Measurements from ENCODE around the gene ABHD17C. TPM values are rescaled to one million over a fixed set of nuclear protein-coding genes. Genes with fewer than 3 reads are reported as not detected.
"Not testable (repeated sequence)": the region's sequence is repeated elsewhere in the genome, so short reads cannot be mapped to it uniquely, and the experiment has no call there.

The ABHD17C gene
- total RNA-seq, 1 experiment from 2014 or later, result 42.2 TPM

- TF ChIP-seq, protein P1, sequence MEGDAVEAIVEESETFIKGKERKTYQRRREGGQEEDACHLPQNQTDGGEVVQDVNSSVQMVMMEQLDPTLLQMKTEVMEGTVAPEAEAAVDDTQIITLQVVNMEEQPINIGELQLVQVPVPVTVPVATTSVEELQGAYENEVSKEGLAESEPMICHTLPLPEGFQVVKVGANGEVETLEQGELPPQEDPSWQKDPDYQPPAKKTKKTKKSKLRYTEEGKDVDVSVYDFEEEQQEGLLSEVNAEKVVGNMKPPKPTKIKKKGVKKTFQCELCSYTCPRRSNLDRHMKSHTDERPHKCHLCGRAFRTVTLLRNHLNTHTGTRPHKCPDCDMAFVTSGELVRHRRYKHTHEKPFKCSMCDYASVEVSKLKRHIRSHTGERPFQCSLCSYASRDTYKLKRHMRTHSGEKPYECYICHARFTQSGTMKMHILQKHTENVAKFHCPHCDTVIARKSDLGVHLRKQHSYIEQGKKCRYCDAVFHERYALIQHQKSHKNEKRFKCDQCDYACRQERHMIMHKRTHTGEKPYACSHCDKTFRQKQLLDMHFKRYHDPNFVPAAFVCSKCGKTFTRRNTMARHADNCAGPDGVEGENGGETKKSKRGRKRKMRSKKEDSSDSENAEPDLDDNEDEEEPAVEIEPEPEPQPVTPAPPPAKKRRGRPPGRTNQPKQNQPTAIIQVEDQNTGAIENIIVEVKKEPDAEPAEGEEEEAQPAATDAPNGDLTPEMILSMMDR (conservative IDR thresholded peaks at IDR 0.05), result no peak
- no peak for TF ChIP-seq EZH2 (IDR thresholded peaks at IDR 0.05; ENCODE audit: low read depth)
- DNase-seq, result no peak
- intact Hi-C loops (cut with micrococcal nuclease; ENCODE audit: unreplicated experiment), result no loop called here
- Histone ChIP-seq H3K27ac (no peak overlapping the region), H3K9me3 (ENCODE audit: insufficient read depth, low read depth) (no peaks in the 10 kb centered on the region), H3F3A (ENCODE audit: insufficient read depth, low read depth) (0 out of 2 replicates have a peak, but pooled peaks cover 9% of the 10 kb centered on the region), H3K79me2 (ENCODE audit: low read depth) (no peaks in the 10 kb centered on the region), H4K20me1 (ENCODE audit: insufficient read depth) (no peaks in the 10 kb centered on the region), H2AFZ (no peak overlapping the region), H3K36me3 (ENCODE audit: low read depth) (0 out of 2 replicates have a peak, but pooled peaks cover 3% of the 10 kb centered on the region), H3K27me3 (ENCODE audit: insufficient read depth, low read depth) (no peaks in the 10 kb centered on the region), H3K4me3 (no peak overlapping the region), H3K4me2 (no peak overlapping the region), H3K4me1 (replicated peaks; ENCODE audit: insufficient read depth) (no peaks in the 10 kb centered on the region), H3K9me2 (ENCODE audit: insufficient read depth) (no peaks in the 10 kb centered on the region)
- CTCF ChIA-PET, result no interaction called here
- no TSS peak for BruUV-seq (replicated peaks)
- POLR2A ChIA-PET (ENCODE audit: unreplicated experiment), result no interaction called here
Observed at GRCh38 chr15:80761754-80762153, 66.6 kb downstream of the ABHD17C start.

GRCh38 chr15:80763235-80763634 is 68.1 kb downstream of the ABHD17C start:
- DNase-seq; H3F3A ChIP-seq (ENCODE audit: insufficient read depth, low read depth); H4K20me1 ChIP-seq (ENCODE audit: insufficient read depth); H3K9me2 ChIP-seq (ENCODE audit: insufficient read depth); H3K9me3 ChIP-seq (ENCODE audit: insufficient read depth, low read depth); POLR2A ChIA-PET (ENCODE audit: unreplicated experiment); H3K36me3 ChIP-seq (ENCODE audit: low read depth); H3K27ac ChIP-seq; H3K79me2 ChIP-seq (ENCODE audit: low read depth); H3K4me3 ChIP-seq; intact Hi-C loops (cut with micrococcal nuclease; ENCODE audit: unreplicated experiment); H3K4me2 ChIP-seq; CTCF ChIA-PET; H3K27me3 ChIP-seq (ENCODE audit: insufficient read depth, low read depth); H2AFZ ChIP-seq; H3K4me1 ChIP-seq (replicated peaks; ENCODE audit: insufficient read depth); BruUV-seq (replicated peaks): not testable (repeated sequence)

- H3K9me3 ChIP-seq (ENCODE audit: insufficient read depth, low read depth), result no peaks in the 10 kb centered on the region
- POLR2A ChIA-PET (ENCODE audit: unreplicated experiment), result no interaction called here
- CTCF ChIA-PET, result no interaction called here
- H3K79me2 ChIP-seq (ENCODE audit: low read depth), result no peaks in the 10 kb centered on the region
- no peak for DNase-seq
- no peak overlapping the region for H2AFZ ChIP-seq
- no peak overlapping the region for H3K27ac ChIP-seq
- no peaks in the 10 kb centered on the region for H3K4me1 ChIP-seq (replicated peaks; ENCODE audit: insufficient read depth)
- H3K4me3 ChIP-seq, result no peak overlapping the region
- H3K4me2 ChIP-seq, result no peak overlapping the region
- no peak for TF ChIP-seq EZH2 (IDR thresholded peaks at IDR 0.05; ENCODE audit: low read depth)
- TF ChIP-seq, protein P1 (conservative IDR thresholded peaks at IDR 0.05), result no peak
- no peaks in the 10 kb centered on the region for H3K9me2 ChIP-seq (ENCODE audit: insufficient read depth)
- no peaks in the 10 kb centered on the region for H3K27me3 ChIP-seq (ENCODE audit: insufficient read depth, low read depth)
- H4K20me1 ChIP-seq (ENCODE audit: insufficient read depth), result no peaks in the 10 kb centered on the region
- 0 out of 2 replicates have a peak, but pooled peaks cover 6% of the 10 kb centered on the region for H3F3A ChIP-seq (ENCODE audit: insufficient read depth, low read depth)
- H3K36me3 ChIP-seq (ENCODE audit: low read depth), result 0 out of 2 replicates have a peak, but pooled peaks cover 3% of the 10 kb centered on the region
- intact Hi-C loops (cut with micrococcal nuclease; ENCODE audit: unreplicated experiment), result no loop called here
- BruUV-seq (replicated peaks), result no TSS peak
Observed at GRCh38 chr15:80764535-80764934, 69.4 kb downstream of the ABHD17C start.

GRCh38 chr15:80766275-80766674 is 71.2 kb downstream of the ABHD17C start:
- Histone ChIP-seq H3K79me2 (ENCODE audit: low read depth) (no peaks in the 10 kb centered on the region), H3K4me1 (replicated peaks; ENCODE audit: insufficient read depth) (no peaks in the 10 kb centered on the region), H2AFZ (no peak overlapping the region), H3K4me3 (no peak overlapping the region), H3F3A (ENCODE audit: insufficient read depth, low read depth) (no peaks in the 10 kb centered on the region), H3K27me3 (ENCODE audit: insufficient read depth, low read depth) (no peaks in the 10 kb centered on the region), H3K27ac (no peak overlapping the region), H3K36me3 (ENCODE audit: low read depth) (0 out of 2 replicates have a peak, but pooled peaks cover 3% of the 10 kb centered on the region), H4K20me1 (ENCODE audit: insufficient read depth) (no peaks in the 10 kb centered on the region), H3K9me2 (ENCODE audit: insufficient read depth) (no peaks in the 10 kb centered on the region), H3K4me2 (no peak overlapping the region), H3K9me3 (ENCODE audit: insufficient read depth, low read depth) (no peaks in the 10 kb centered on the region)
- CTCF ChIA-PET, result no interaction called here
- POLR2A ChIA-PET (ENCODE audit: unreplicated experiment), result no interaction called here
- TF ChIP-seq EZH2 (IDR thresholded peaks at IDR 0.05; ENCODE audit: low read depth), result no peak
- TF ChIP-seq, protein P1 (conservative IDR thresholded peaks at IDR 0.05), result no peak
- intact Hi-C loops (cut with micrococcal nuclease; ENCODE audit: unreplicated experiment), result no loop called here
- DNase-seq, result no peak
- BruUV-seq (replicated peaks), result no TSS peak

Measured in PC-9 (cell line).